HEK293T (cell line): Measurements from ENCODE around the gene RRP15.

Experiments used
- FOXA1 ChIP-seq: fragments of 450-650 bp; IDR thresholded peaks from 2 replicates; pipeline ENCODE4 v1.6.1; 2016; ENCODE audit warnings: mild to moderate bottlenecking
- FOXK2 ChIP-seq: fragments of 450-650 bp; IDR thresholded peaks from 2 replicates; pipeline ENCODE4 v1.6.1; 2016; ENCODE audit warnings: mild to moderate bottlenecking
- NFRKB ChIP-seq: fragments of 450-650 bp; IDR thresholded peaks from 2 replicates; pipeline ENCODE4 v1.6.1; 2016; ENCODE audit warnings: mild to moderate bottlenecking, moderate library complexity
- SP1 ChIP-seq: fragments of 450-650 bp; IDR thresholded peaks from 2 replicates; pipeline ENCODE4 v1.6.1; 2017

- TF ChIP-seq FOXK2 (no peak), NFRKB (no peak), FOXA1 (no peak), SP1 (no peak)
Measured at GRCh38 chr1:218368686-218369085, 83.6 kb downstream of the RRP15 start.
